Duodenal mucosa (tissue), 2 donors: Measurements from ENCODE around the gene DMRTC2.

Experiments
- H3K27ac ChIP-seq: one replicate; pipeline ENCODE4 v1.7.0; 2013; ENCODE audit warnings: low read depth, low read length
- H3K27me3 ChIP-seq, 2 donors: one replicate each; pipeline ENCODE4 v1.7.0; 2013; ENCODE audit warnings: low read length in 2 of 2, control low read depth in 1 of 2; ENCODE audit not compliant: insufficient read depth in 2 of 2, control insufficient read depth in 1 of 2
- H3K36me3 ChIP-seq, 2 donors: one replicate each; pipeline ENCODE4 v1.7.0; 2013; ENCODE audit warnings: low read length in 2 of 2, control low read depth in 1 of 2; ENCODE audit not compliant: insufficient read depth in 2 of 2, control insufficient read depth in 1 of 2
- H3K4me1 ChIP-seq, 2 donors: one replicate each; pipeline ENCODE4 v1.7.0; 2013; ENCODE audit warnings: low read length in 2 of 2, control low read depth in 1 of 2; ENCODE audit not compliant: insufficient read depth in 2 of 2, control insufficient read depth in 1 of 2
- H3K4me3 ChIP-seq, 2 donors: one replicate each; pipeline ENCODE4 v1.7.0; 2013; ENCODE audit warnings: low read length in 2 of 2, low read depth in 1 of 2
- H3K9ac ChIP-seq, 2 donors: one replicate each; pipeline ENCODE4 v1.7.0; 2013; ENCODE audit warnings: low read length in 2 of 2, low read depth in 1 of 2
- H3K9me3 ChIP-seq, 2 donors: one replicate each; pipeline ENCODE4 v1.7.0; 2013; ENCODE audit warnings: low read length in 2 of 2, control low read depth in 1 of 2; ENCODE audit not compliant: control insufficient read depth in 1 of 2

DMRTC2 gene

GRCh38 chr19:41896581-41896942 is 51.7 kb downstream of the DMRTC2 start:
- no peaks in the 10 kb centered on the region for H3K4me1 ChIP-seq
- H3K27me3 ChIP-seq = no peaks in the 10 kb centered on the region
- H3K9ac ChIP-seq = no peak overlapping the region
- no peak overlapping the region for H3K27ac ChIP-seq
- no peak overlapping the region for H3K4me3 ChIP-seq
- H3K36me3 ChIP-seq = peaks cover 40 to 71% of the 10 kb centered on the region in 2 donors
- no peaks in the 10 kb centered on the region for H3K9me3 ChIP-seq

GRCh38 chr19:41897181-41897580 is 52.3 kb downstream of the DMRTC2 start:
- H3K9me3 ChIP-seq = no peaks in the 10 kb centered on the region
- H3K4me1 ChIP-seq = no peaks in the 10 kb centered on the region
- H3K4me3 ChIP-seq = no peak overlapping the region
- H3K27ac ChIP-seq = no peak overlapping the region
- no peak overlapping the region for H3K9ac ChIP-seq
- peaks cover 40 to 71% of the 10 kb centered on the region in 2 donors for H3K36me3 ChIP-seq
- H3K27me3 ChIP-seq = no peaks in the 10 kb centered on the region

- no peaks in the 10 kb centered on the region for H3K9me3 ChIP-seq
- H3K36me3 ChIP-seq = peaks cover 41 to 71% of the 10 kb centered on the region in 2 donors
- no peak overlapping the region for H3K4me3 ChIP-seq
- H3K4me1 ChIP-seq = no peaks in the 10 kb centered on the region
- H3K27me3 ChIP-seq = no peaks in the 10 kb centered on the region
- no peak overlapping the region for H3K9ac ChIP-seq
- H3K27ac ChIP-seq = no peak overlapping the region
These were observed 53.0 kb downstream of the DMRTC2 start for GRCh38 chr19:41897820-41898219.

- H3K27me3 ChIP-seq = no peaks in the 10 kb centered on the region
- no peaks in the 10 kb centered on the region for H3K9me3 ChIP-seq
- no peak overlapping the region for H3K27ac ChIP-seq
- peaks cover 43 to 73% of the 10 kb centered on the region in 2 donors for H3K36me3 ChIP-seq
- H3K9ac ChIP-seq = no peak overlapping the region
- no peak overlapping the region for H3K4me3 ChIP-seq
- H3K4me1 ChIP-seq = peaks cover under 1% of the 10 kb centered on the region in 2 donors
These were observed 53.4 kb downstream of the DMRTC2 start for GRCh38 chr19:41898235-41898634.
